ENCODE data around the gene SLC47A1. TPM values are rescaled to one million over a fixed set of nuclear protein-coding genes. Genes with fewer than 3 reads are reported as not detected.

SLC47A1 gene
- total and polyA plus RNA-seq, 2 of the 8 experiments (the other 6 are each of a cell fraction or from before 2014, with no cell fraction given), result 1.5 to 3.6 TPM

GRCh38 chr17:19539040-19539399 lies 5.4 kb downstream of the SLC47A1 start:
- no peaks in the 10 kb centered on the region for H3K79me2 ChIP-seq (ENCODE audit: control insufficient read depth in 1 of 2, insufficient read depth in 2 of 2, low read length in 2 of 2)
- ChIA-PET POLR2A (ENCODE audit: partially characterized antibody) (interaction anchor here (1.1 kb wide), 1 partner anchor 110 kb away, joined by 3 read pairs; the partner anchor contains the start of gene ALDH3A2), CTCF (ENCODE audit: partially characterized antibody) (interaction anchor here (1.1 to 2.3 kb wide), 6 partner anchors 10 to 224 kb away, joined by 3 to 5 read pairs (median 4); no protein-coding TSS in a partner anchor)
- H4K91ac ChIP-seq (replicated peaks; ENCODE audit: insufficient read length, low read length), result no peak overlapping the region
- no peaks in the 10 kb centered on the region for H3K9me3 ChIP-seq (ENCODE audit: insufficient read depth in 2 of 2, low read depth in 1 of 2, low read length in 1 of 2)
- peaks cover 0 to 11% (median 4%) of the 10 kb centered on the region in 4 experiments; a peak in 6 of 7 replicates for H3K4me1 ChIP-seq (replicated peaks in 1 of 4; ENCODE audit: control insufficient read depth in 3 of 4, insufficient read depth in 4 of 4, low read length in 3 of 4)
- H3K36me3 ChIP-seq (ENCODE audit: control insufficient read depth in 2 of 4, insufficient read depth in 4 of 4, low read length in 3 of 4), result no peaks in the 10 kb centered on the region; a peak in 1 of 8 replicates
- H3K23me2 ChIP-seq (ENCODE audit: low read depth, low read length), result peaks cover 5% of the 10 kb centered on the region; the same call in 1 of the 2 replicates
- no peak overlapping the region for H3K4me2 ChIP-seq (ENCODE audit: insufficient read depth in 1 of 2, low read depth in 2 of 2, low read length in 2 of 2)
- H2BK15ac ChIP-seq (ENCODE audit: low read length), result no peak overlapping the region
- 0 out of 2 replicates have a peak overlapping the region, but pooled peaks have one; percentile 35 for H2BK12ac ChIP-seq (ENCODE audit: low read depth, low read length)
- DNase-seq (ENCODE audit: low read depth in 1 of 2, low spot score in 2 of 2) (no peak), FAIRE-seq (no peak)
- no peak overlapping the region for H2AK5ac ChIP-seq (ENCODE audit: low read depth, low read length)
- H4K20me1 ChIP-seq (replicated peaks in 1 of 2; ENCODE audit: control insufficient read depth in 1 of 2, insufficient read depth in 2 of 2, low read length in 2 of 2), result no peaks in the 10 kb centered on the region
- H3K27me3 ChIP-seq (replicated peaks in 1 of 4; ENCODE audit: control insufficient read depth in 3 of 4, extremely low read depth in 1 of 4, insufficient read depth in 3 of 4, low read length in 3 of 4), result peaks cover 5 to 16% (median 12%) of the 10 kb centered on the region in 4 experiments
- no peak overlapping the region for H3K4me3 ChIP-seq (ENCODE audit: extremely low read depth in 1 of 4, insufficient read depth in 2 of 4, low read depth in 3 of 4, low read length in 4 of 4)
- no peak overlapping the region; a peak in 1 of 7 replicates for H3K9ac ChIP-seq (replicated peaks in 1 of 4; ENCODE audit: extremely low read depth in 1 of 4, low read depth in 3 of 4, low read length in 3 of 4)
- H3K18ac ChIP-seq (ENCODE audit: extremely low read depth, low read length), result no peak overlapping the region
- no peak overlapping the region for H3K56ac ChIP-seq (replicated peaks; ENCODE audit: insufficient read length, low read depth, low read length)
- no peak overlapping the region for H2AFZ ChIP-seq (ENCODE audit: low read length)
- no peaks in the 10 kb centered on the region for H3K79me1 ChIP-seq (ENCODE audit: low read depth, low read length)
- no peak overlapping the region for H3K14ac ChIP-seq (ENCODE audit: insufficient read length)
- H3K4ac ChIP-seq (replicated peaks; ENCODE audit: insufficient read length, low read depth, low read length), result no peak overlapping the region
- 88% methylated on average over 7 of the region's 7 CpGs; no CpG with 5 or more reads in 1 of the 2 experiments for WGBS, 2 experiments (ENCODE audit: extremely low coverage in 1 of 2, insufficient coverage in 1 of 2, insufficient read length in 1 of 2, insufficient replicate concordance in 2 of 2, low coverage in 1 of 2, low lambda C conversion rate in 2 of 2, missing lambda C conversion rate in 1 of 2)
- H2BK5ac ChIP-seq (ENCODE audit: low read depth, low read length), result no peak overlapping the region
- H4K8ac ChIP-seq (ENCODE audit: extremely low read depth, insufficient read depth, low read length), result no peak overlapping the region
- no peak overlapping the region for H2BK120ac ChIP-seq (replicated peaks; ENCODE audit: low read depth, low read length)
- H3K27ac ChIP-seq (ENCODE audit: low read depth, low read length), result no peak overlapping the region
- H2BK20ac ChIP-seq (ENCODE audit: low read length), result no peak overlapping the region
- no peak overlapping the region for H3K23ac ChIP-seq (ENCODE audit: insufficient read length)
- no peak overlapping the region for H4K5ac ChIP-seq (ENCODE audit: insufficient read length, low read depth, low read length)
- TF ChIP-seq TEAD4 (IDR thresholded peaks at IDR 0.05; ENCODE audit: low read depth, low read length), result no peak
- TF ChIP-seq CTBP2 (IDR thresholded peaks at IDR 0.05; ENCODE audit: borderline replicate concordance, insufficient read depth, insufficient read length, low read length), result no peak
- no peak for TF ChIP-seq SRF (IDR thresholded peaks at IDR 0.05; ENCODE audit: low read depth, low read length)

All from H1 (cell line).